HCT116 (cell line): ENCODE results near the gene METTL6. TPM values are rescaled to one million over a fixed set of nuclear protein-coding genes. Genes with fewer than 3 reads are reported as not detected.

Experiments
- ATAC-seq: fragments of 200-7000 bp; cut with Tn5 transposase; 2 replicates; pipeline ENCODE4 v1.9.1; 2020; ENCODE audit warnings: mild to moderate bottlenecking, moderate library complexity
- BruUV-seq: library from RNA; stranded (reverse); fragments of 400-500 nt; replicated peaks from 2 replicates; lab custom pipeline; 2021; lab: Mats Ljungman, UMichigan
- CTCF ChIA-PET: fragments of 300-600 bp; sonication (Branson Sonifier 250); formaldehyde crosslinking; loops from one replicate; lab custom pipeline; 2021; ENCODE audit warnings: antibody characterized with exemption; lab: Charles Lee
- POLR2A ChIA-PET: fragments of 300-600, 350-600 bp; sonication (Branson Sonifier 250); formaldehyde crosslinking; loops from one replicate; lab custom pipeline; 2021; ENCODE audit warnings: antibody characterized with exemption; lab: Charles Lee
- RAD21 ChIA-PET, 2 experiments: fragments of 300-600 bp; sonication (Branson Sonifier 250); formaldehyde crosslinking; loops; one replicate each; lab custom pipeline; 2023; ENCODE audit warnings: low total read pairs in 2 of 2; ENCODE audit not compliant: uncharacterized antibody in 2 of 2, unreplicated experiment in 2 of 2, low non-redundant PET in 1 of 2; lab: Charles Lee
- DNase-seq: peaks from one replicate; pipeline ENCODE4 v3.0.0-alpha.2; 2010; ENCODE audit warnings: low read depth, low spot score
- H2AFZ ChIP-seq: fragments of 200-600 bp; shearing (Covaris generic), sonication (generic); 2 replicates; pipeline ENCODE4 v1.6.1; 2017; ENCODE audit warnings: low read depth, mixed run types, mixed read lengths, antibody characterized with exemption, low read length; ENCODE audit not compliant: poor library complexity, severe bottlenecking
- H3K27ac ChIP-seq: 2 replicates; pipeline ENCODE4 v1.5.1; 2012; ENCODE audit warnings: low read depth, low read length
- H3K27me3 ChIP-seq: fragments of 200-600 bp; sonication (generic); 2 replicates; pipeline ENCODE4 v1.6.1; 2016; ENCODE audit warnings: mixed run types, low read length, mixed read lengths; ENCODE audit not compliant: insufficient read depth
- H3K36me3 ChIP-seq, 2 experiments: fragments of 200-500 bp in 1 of 2; fragments of 200-600 bp in 1 of 2; sonication (Bioruptor generic) in 1 of 2; sonication (generic) in 1 of 2; 2 replicates each; pipeline versions ENCODE4 v1.5.1 to v1.6.1; 2014 to 2016; ENCODE audit warnings: low read length in 2 of 2, inconsistent platforms in 1 of 2, mixed read lengths in 1 of 2, mixed run types in 1 of 2; ENCODE audit not compliant: insufficient read depth in 2 of 2, control insufficient read depth in 1 of 2
- H3K4me1 ChIP-seq, 2 experiments: fragments of 200-600 bp in 1 of 2; sonication (generic) in 1 of 2; 2 replicates each; pipeline versions ENCODE4 v1.5.1 to v1.6.1; 2012 to 2017; ENCODE audit warnings: low read length in 2 of 2, inconsistent platforms in 1 of 2, mild to moderate bottlenecking in 1 of 2, mixed read lengths in 1 of 2, mixed run types in 1 of 2, moderate library complexity in 1 of 2; ENCODE audit not compliant: insufficient read depth in 2 of 2, control insufficient read depth in 1 of 2
- H3K4me2 ChIP-seq: fragments of 200-600 bp; sonication (generic); 2 replicates; pipeline ENCODE4 v1.6.1; 2017; ENCODE audit warnings: mixed run types, low read length, mixed read lengths
- H3K4me3 ChIP-seq, 2 experiments: fragments of 200-600 bp in 1 of 2; sonication (generic) in 1 of 2; replicated peaks in 1 of 2; 2 replicates each; pipeline ENCODE4 v1.5.1; 2011 to 2016; ENCODE audit warnings: low read length in 2 of 2, control low read depth in 1 of 2, low read depth in 1 of 2, mild to moderate bottlenecking in 1 of 2, mixed read lengths in 1 of 2, mixed run types in 1 of 2
- H3K79me2 ChIP-seq: fragments of 200-600 bp; sonication (generic); 2 replicates; pipeline ENCODE4 v1.6.1; 2017; ENCODE audit warnings: mild to moderate bottlenecking, mixed run types, low read length, moderate library complexity, mixed read lengths; ENCODE audit not compliant: insufficient read depth
- H3K9ac ChIP-seq: fragments of 200-600 bp; sonication (generic); 2 replicates; pipeline ENCODE4 v1.6.1; 2016; ENCODE audit warnings: low read length, mixed read lengths
- H3K9me2 ChIP-seq: fragments of 200-600 bp; sonication (generic), shearing (Covaris generic); 2 replicates; pipeline ENCODE4 v1.6.1; 2017; ENCODE audit warnings: mixed run types, mild to moderate bottlenecking, moderate library complexity; ENCODE audit not compliant: insufficient read depth
- H3K9me3 ChIP-seq, 2 experiments: fragments of 200-500 bp in 1 of 2; fragments of 200-600 bp in 1 of 2; sonication (Bioruptor generic) in 1 of 2; sonication (generic) in 1 of 2; 2 replicates each; pipeline ENCODE4 v1.6.1; 2014 to 2017; ENCODE audit warnings: low read length in 2 of 2, mixed read lengths in 2 of 2, inconsistent platforms in 1 of 2, low read depth in 1 of 2, mild to moderate bottlenecking in 1 of 2, mixed run types in 1 of 2, moderate library complexity in 1 of 2; ENCODE audit not compliant: control insufficient read depth in 1 of 2, insufficient read depth in 1 of 2
- H4K20me1 ChIP-seq: fragments of 200-600 bp; sonication (generic), shearing (Covaris generic); 2 replicates; pipeline ENCODE4 v1.6.1; 2017; ENCODE audit warnings: mixed run types, mild to moderate bottlenecking, moderate library complexity; ENCODE audit not compliant: insufficient read depth
- CBX3 ChIP-seq: IDR thresholded peaks from 2 replicates; pipeline ENCODE4 v1.6.1; 2012; ENCODE audit warnings: low read depth
- ELF1 ChIP-seq: IDR thresholded peaks from 2 replicates; pipeline ENCODE4 v1.6.1; 2012; ENCODE audit warnings: low read depth, borderline replicate concordance
- EZH2phosphoT487 ChIP-seq: fragments of 200-600 bp; IDR thresholded peaks from 2 replicates; pipeline ENCODE4 v1.6.1; 2018; ENCODE audit warnings: antibody characterized with exemption, borderline replicate concordance
- SRF ChIP-seq: IDR thresholded peaks from 2 replicates; pipeline ENCODE4 v1.6.1; 2012; ENCODE audit warnings: low read depth
- intact Hi-C: fragments of 100-400 bp; cut with micrococcal nuclease; formaldehyde crosslinking; loops from 2 replicates; pipeline ENCODE4 v1.10.0; 2022
- total RNA-seq: library from RNA; stranded (reverse); gene quantifications from one replicate; pipeline ENCODE4 v1.2.1, GENCODE V29; 2021; ENCODE audit not compliant: unreplicated experiment
- TF ChIP-seq, protein P1 (sequence below): IDR thresholded peaks from 2 replicates; pipeline ENCODE4 v1.6.1; 2012; ENCODE audit warnings: low read depth

METTL6 gene
- total RNA-seq, 1 experiment from 2014 or later, result 14.7 TPM

DNA sequence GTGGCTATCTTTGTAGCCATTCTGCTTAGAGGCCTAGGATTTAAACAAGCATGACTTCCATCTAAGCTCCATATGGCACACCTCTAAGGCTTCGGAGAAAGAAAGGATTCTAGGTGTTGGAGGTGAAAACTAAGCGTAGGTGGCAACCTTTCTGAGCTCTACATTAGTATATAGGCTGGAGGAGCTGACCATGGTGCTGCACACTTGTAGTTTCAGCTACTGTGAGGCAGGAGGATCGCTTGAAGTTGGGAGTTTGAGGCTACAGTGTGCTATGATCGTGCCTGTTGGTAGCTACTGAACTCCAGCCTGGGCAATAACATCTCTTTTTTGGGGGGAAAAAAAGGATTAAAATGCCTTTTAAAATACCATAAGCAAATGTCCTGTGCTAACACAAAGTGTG lies 7.4 kb upstream of the METTL6 start:
- intact Hi-C loops, result no loop called here
- no peaks in the 10 kb centered on the region for H3K9me3 ChIP-seq
- H3K4me2 ChIP-seq, result no peak overlapping the region
- H2AFZ ChIP-seq, result no peak overlapping the region
- DNase-seq (no peak), ATAC-seq (no peak)
- H3K79me2 ChIP-seq, result peaks cover 36% of the 10 kb centered on the region
- no peaks in the 10 kb centered on the region for H3K4me1 ChIP-seq
- no peaks in the 10 kb centered on the region for H3K27me3 ChIP-seq
- no peaks in the 10 kb centered on the region for H4K20me1 ChIP-seq
- ChIA-PET POLR2A (no interaction called here), RAD21 (no interaction called here), CTCF (no interaction called here)
- H3K4me3 ChIP-seq, result no peak overlapping the region
- H3K27ac ChIP-seq, result no peak overlapping the region
- H3K36me3 ChIP-seq, result peaks cover 40 to 64% of the 10 kb centered on the region in 2 experiments
- TF ChIP-seq, protein P1, sequence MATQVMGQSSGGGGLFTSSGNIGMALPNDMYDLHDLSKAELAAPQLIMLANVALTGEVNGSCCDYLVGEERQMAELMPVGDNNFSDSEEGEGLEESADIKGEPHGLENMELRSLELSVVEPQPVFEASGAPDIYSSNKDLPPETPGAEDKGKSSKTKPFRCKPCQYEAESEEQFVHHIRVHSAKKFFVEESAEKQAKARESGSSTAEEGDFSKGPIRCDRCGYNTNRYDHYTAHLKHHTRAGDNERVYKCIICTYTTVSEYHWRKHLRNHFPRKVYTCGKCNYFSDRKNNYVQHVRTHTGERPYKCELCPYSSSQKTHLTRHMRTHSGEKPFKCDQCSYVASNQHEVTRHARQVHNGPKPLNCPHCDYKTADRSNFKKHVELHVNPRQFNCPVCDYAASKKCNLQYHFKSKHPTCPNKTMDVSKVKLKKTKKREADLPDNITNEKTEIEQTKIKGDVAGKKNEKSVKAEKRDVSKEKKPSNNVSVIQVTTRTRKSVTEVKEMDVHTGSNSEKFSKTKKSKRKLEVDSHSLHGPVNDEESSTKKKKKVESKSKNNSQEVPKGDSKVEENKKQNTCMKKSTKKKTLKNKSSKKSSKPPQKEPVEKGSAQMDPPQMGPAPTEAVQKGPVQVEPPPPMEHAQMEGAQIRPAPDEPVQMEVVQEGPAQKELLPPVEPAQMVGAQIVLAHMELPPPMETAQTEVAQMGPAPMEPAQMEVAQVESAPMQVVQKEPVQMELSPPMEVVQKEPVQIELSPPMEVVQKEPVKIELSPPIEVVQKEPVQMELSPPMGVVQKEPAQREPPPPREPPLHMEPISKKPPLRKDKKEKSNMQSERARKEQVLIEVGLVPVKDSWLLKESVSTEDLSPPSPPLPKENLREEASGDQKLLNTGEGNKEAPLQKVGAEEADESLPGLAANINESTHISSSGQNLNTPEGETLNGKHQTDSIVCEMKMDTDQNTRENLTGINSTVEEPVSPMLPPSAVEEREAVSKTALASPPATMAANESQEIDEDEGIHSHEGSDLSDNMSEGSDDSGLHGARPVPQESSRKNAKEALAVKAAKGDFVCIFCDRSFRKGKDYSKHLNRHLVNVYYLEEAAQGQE, result peak; percentile 47
- TF ChIP-seq CBX3, result no peak
- H3K9ac ChIP-seq, result no peak overlapping the region
- no TSS peak for BruUV-seq
- H3K9me2 ChIP-seq, result no peaks in the 10 kb centered on the region

DNA sequence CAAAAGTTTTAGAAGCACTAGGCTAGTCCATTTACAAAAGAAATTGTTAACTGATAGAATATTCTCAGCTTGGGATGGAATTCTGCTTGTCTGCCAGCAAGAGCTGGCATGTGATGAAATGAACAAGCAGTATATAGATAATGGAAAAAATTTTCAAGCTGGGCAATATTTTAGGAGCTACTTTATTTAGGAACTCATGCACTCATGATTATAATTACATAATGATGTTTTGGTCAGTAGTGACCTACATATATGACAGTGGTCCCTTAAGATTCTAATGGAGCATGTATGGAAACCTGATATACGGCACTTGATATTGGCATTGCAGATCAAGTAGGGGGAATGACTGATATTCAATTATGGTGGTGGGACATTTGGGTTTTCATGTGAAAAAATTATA lies 6.2 kb upstream of the METTL6 start:
- DNase-seq, result no peak
- no peak overlapping the region for H3K9ac ChIP-seq
- RAD21 ChIA-PET, result interaction anchor here in 1 of 2 experiments (0.6 kb wide), 1 partner anchor 164 kb away, joined by 3 read pairs; no protein-coding TSS in a partner anchor
- POLR2A ChIA-PET, result no interaction called here
- TF ChIP-seq, protein P1, result no peak
- TF ChIP-seq SRF (no peak), EZH2phosphoT487 (no peak), ELF1 (no peak)
- no peak for ATAC-seq
- no peak overlapping the region for H3K4me2 ChIP-seq
- CTCF ChIA-PET, result no interaction called here
- no peak overlapping the region for H3K27ac ChIP-seq
- no peaks in the 10 kb centered on the region for H3K9me3 ChIP-seq
- H3K27me3 ChIP-seq, result no peaks in the 10 kb centered on the region
- peaks cover 5 to 7% of the 10 kb centered on the region in 2 experiments for H3K4me1 ChIP-seq
- no TSS peak for BruUV-seq
- intact Hi-C loops, result no loop called here
- no peak overlapping the region for H3K4me3 ChIP-seq
- H3K9me2 ChIP-seq, result no peaks in the 10 kb centered on the region
- no peaks in the 10 kb centered on the region for H4K20me1 ChIP-seq
- no peak overlapping the region for H2AFZ ChIP-seq
- peaks cover 48% of the 10 kb centered on the region for H3K79me2 ChIP-seq
- H3K36me3 ChIP-seq, result peaks cover 33 to 54% of the 10 kb centered on the region in 2 experiments
